HTR-8/SVneo (cell line): ENCODE data around the gene DCC.

ENCODE experiments used
- DNase-seq: peaks from one replicate; pipeline ENCODE4 v3.0.0; 2011; ENCODE audit warnings: low spot score, mixed read lengths; ENCODE audit not compliant: insufficient read length
- FAIRE-seq: peaks from 2 replicates; lab custom pipeline; 2011; peaks lifted over from hg19 to GRCh38; lab: Jason Lieb, UNC

Gene DCC

GRCh38 chr18:52486052-52486451 is 146.1 kb downstream of the DCC start:
- no peak for DNase-seq
- FAIRE-seq = no peak

- no peak for DNase-seq
- FAIRE-seq = no peak
These were observed 149.7 kb downstream of the DCC start for GRCh38 chr18:52489396-52490306.

DNA sequence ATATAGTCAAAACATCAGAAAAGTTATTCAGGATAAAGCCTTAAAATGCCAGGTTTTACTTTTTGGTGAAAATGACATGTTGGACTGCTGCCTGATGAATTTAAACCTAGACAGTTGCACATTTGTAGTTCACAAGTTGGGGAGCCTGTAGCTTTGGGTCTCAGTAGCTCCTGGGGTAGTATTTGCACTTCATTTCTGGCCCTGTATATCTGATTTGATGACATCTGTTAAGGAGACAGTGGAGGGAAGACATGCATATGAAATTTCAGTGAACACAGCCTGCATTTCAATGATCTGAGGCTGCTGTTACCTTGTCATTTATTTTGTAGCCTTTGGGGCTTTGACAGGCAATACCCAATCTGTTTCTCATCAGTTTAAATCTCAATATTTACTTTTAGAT is 156.4 kb downstream of the DCC start:
- FAIRE-seq (no peak), DNase-seq (no peak)

DNA sequence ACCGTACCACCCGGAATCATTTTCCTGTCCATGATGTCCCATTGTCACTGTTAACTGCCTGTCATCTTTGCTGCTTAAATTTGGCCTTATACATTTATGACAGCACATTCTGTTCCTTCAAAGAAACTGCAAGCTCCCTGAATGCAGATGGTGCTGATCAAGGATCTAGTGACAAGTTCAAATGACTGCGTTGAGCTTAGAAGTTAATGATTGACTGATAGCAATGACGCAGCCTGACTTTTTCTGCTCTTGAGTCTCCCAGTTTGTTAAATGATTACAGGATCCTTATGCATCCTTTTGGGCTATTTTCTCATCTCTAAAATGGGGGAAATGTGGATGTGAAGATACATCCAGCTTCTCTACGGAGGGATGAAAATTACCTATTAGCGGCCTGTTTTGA is 159.0 kb downstream of the DCC start:
- FAIRE-seq = no peak
- no peak for DNase-seq

DNA sequence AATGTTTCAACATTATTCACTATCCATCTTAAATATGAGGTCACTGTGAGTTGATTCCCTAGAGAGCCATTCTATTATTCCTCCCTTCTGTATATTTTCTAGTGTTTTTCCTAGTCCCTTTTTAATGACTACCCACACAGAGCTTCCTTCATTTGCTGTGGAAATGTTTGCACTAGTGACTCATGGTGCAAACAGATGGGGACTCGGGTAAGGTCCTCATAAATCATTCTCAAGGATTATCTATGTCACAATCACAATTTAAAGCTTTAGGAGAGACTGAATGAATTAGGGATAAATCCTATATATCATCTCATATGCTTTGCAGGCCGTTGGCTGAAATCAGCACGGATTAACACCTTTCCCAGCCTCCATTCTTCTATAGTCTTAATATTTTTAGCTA is 159.6 kb downstream of the DCC start:
- FAIRE-seq = no peak
- DNase-seq = no peak

- FAIRE-seq (no peak), DNase-seq (no peak)
These were observed 164.6 kb downstream of the DCC start for GRCh38 chr18:52504589-52504988.

- FAIRE-seq = no peak
These were observed 170.1 kb downstream of the DCC start for GRCh38 chr18:52510139-52510538.

GRCh38 chr18:52518086-52518485 is 178.1 kb downstream of the DCC start:
- DNase-seq = no peak
- no peak for FAIRE-seq

More at GRCh38 chr18:52510139-52510538, 170.1 kb downstream of the DCC start:
- no peak for DNase-seq

- no peak for FAIRE-seq
- no peak for DNase-seq
These were observed 179.0 kb downstream of the DCC start for GRCh38 chr18:52519021-52519420.

DNA sequence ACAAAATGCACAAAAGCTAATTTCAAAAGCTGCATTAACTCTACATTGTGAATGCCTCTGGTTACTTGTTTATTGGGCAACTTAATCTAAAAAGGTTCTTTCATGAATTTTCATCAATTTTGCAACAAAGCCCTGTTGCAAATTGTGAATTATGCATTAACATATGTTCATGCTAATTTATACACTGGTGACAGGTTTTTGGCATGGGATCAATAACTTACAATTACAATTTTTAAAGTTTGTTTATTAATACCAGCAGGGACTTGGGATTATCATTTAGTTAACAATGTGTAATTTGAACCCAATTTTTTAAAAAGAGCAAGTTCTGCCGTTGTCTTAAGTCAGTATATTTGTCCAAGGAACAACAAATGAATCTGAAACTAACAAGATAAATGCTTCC is 183.6 kb downstream of the DCC start:
- no peak for DNase-seq
- FAIRE-seq = no peak

- DNase-seq = no peak
- no peak for FAIRE-seq
These were observed 191.8 kb downstream of the DCC start for GRCh38 chr18:52531836-52532235.

DNA sequence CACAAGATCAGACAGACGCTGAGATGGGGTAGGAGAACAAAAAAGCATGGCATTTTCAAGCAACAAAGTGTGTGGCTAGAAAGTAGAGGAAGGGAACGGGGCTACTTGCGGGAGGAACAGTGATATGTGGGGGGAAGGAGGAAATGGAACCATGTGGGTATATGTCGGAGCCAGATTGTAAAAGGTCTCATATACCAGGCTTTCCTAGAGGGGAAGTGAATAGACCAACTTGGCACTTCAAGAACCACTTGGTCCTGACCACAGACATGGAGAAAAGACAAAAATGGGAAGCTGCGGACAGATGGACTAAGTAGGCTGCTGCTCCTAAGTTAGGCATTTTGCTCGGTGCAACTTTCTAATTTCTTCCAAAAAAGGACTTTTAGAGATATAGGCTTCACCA is 196.0 kb downstream of the DCC start:
- no peak for DNase-seq
- FAIRE-seq = no peak

- DNase-seq = no peak
- FAIRE-seq = no peak
These were observed 197.3 kb downstream of the DCC start for GRCh38 chr18:52537261-52537660.

- FAIRE-seq (no peak), DNase-seq (no peak)
These were observed 201.1 kb downstream of the DCC start for GRCh38 chr18:52541056-52541455.

GRCh38 chr18:52544086-52544485 is 204.1 kb downstream of the DCC start:
- FAIRE-seq (no peak), DNase-seq (no peak)

DNA sequence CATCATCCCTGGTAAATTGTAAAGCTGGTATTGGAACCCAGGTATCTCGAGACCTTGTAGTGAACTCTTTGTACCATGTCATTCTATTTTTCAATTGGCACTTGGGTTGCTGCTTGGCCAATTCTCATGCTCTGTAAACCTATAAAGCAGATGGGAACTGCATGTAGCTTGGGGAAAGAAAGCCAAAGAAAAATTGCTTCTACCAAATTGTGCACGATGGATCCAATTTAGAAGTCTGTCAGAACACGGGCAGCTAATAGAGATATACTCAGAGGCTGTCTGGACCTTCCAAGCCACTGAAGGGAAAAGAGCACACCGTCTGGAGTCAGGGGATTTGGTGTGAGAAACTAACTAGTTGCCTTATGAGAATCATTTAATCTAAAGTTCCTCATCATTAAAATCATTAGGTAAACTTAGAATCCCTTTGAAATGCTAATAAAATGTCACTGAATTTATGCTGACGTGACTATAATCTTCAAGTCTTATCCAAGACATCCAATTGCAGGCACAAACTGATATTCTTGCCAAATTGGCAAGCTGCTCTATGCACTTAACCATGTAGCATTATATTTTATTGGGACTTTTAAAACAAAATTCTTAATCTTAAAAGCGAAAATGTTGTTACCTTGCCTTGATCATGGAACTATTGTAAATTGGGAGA is 206.8 kb downstream of the DCC start:
- DNase-seq = no peak
- no peak for FAIRE-seq

- FAIRE-seq = no peak
These were observed 213.4 kb downstream of the DCC start for GRCh38 chr18:52553441-52553840.

DNA sequence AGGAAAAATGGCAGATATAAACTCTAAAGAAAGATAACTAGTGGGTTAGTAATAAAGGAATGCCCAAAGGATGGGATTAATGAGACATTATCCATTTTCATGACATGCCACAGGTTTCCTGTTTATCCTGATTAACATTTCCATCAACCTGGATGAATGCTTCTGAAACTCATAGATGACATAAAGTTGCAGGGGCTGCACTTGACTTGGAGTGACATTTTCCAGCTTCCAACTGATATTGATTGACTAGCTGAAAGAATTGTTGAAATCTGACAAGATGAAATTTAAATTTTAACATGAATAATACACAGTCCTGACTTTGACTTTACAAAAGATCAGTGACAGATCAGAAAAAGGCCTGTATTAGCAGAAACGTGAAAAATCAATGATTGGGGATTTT is 214.2 kb downstream of the DCC start:
- FAIRE-seq = no peak
- DNase-seq = no peak

More at GRCh38 chr18:52553441-52553840, 213.4 kb downstream of the DCC start:
- no peak for DNase-seq

DNA sequence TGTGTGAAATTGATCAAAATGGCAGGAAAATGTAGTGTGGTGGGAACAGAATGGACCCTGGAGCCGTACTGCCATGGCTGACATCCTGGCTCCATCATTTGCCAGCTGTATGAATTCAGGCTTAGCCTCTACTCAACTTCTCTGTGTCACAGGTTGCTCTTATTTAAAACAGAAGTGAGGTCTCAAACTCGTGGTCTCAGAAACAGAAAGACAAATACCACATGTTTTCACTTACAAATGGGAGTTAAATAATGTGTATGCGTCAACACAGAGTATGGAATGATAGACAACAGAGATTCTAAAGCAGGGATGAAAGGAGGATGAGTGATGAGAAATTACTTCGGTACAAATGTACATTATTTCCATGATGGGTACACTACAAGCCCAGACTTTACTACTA is 227.4 kb downstream of the DCC start:
- DNase-seq (no peak), FAIRE-seq (no peak)

DNA sequence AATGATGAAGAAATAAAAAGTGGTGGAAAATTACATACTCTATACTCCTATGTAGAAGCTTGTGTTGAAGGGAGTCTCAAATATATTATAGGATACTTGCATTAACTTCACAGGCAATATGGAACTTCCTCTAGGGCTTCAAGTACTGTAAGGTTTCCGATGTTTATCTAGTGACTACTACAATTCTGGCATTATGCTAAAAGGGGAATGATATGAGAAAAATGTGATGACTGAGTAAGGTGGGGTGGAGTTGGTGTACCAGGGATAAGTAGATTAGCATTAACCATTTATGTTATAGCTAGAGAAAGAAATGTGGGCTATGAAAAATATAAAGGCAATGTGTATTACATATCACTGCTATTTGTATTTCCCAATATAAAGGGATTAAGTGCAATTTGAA is 229.5 kb downstream of the DCC start:
- no peak for DNase-seq
- FAIRE-seq = no peak

DNA sequence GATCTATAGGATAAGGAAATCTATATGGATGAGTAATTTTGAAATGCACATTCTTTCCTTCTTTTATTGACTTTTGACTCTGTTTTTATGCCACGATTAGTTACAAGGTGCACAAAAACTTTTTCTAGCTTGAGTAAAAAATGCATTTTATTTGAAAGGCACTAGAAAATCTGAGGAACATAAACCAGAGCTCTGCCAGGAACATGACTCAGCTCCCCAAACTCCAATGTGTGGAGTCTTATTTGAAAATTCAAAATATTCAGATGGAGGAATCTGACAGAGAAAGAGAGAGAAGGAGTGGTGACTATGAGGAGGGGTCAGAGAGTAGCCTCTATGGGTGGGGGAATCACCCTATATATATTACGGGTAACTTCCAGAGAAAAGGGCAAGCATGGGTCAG is 231.0 kb downstream of the DCC start:
- no peak for DNase-seq
- FAIRE-seq = no peak
